HG03097 (cell line): ENCODE data around the gene REC8.

Source experiments
- ATAC-seq: cut with Tn5 transposase; IDR thresholded peaks from one replicate; pipeline ENCODE4 v1.9.1; 2021; ENCODE audit not compliant: unreplicated experiment, low FRiP score

REC8 gene, protein sequence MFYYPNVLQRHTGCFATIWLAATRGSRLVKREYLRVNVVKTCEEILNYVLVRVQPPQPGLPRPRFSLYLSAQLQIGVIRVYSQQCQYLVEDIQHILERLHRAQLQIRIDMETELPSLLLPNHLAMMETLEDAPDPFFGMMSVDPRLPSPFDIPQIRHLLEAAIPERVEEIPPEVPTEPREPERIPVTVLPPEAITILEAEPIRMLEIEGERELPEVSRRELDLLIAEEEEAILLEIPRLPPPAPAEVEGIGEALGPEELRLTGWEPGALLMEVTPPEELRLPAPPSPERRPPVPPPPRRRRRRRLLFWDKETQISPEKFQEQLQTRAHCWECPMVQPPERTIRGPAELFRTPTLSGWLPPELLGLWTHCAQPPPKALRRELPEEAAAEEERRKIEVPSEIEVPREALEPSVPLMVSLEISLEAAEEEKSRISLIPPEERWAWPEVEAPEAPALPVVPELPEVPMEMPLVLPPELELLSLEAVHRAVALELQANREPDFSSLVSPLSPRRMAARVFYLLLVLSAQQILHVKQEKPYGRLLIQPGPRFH

DNA sequence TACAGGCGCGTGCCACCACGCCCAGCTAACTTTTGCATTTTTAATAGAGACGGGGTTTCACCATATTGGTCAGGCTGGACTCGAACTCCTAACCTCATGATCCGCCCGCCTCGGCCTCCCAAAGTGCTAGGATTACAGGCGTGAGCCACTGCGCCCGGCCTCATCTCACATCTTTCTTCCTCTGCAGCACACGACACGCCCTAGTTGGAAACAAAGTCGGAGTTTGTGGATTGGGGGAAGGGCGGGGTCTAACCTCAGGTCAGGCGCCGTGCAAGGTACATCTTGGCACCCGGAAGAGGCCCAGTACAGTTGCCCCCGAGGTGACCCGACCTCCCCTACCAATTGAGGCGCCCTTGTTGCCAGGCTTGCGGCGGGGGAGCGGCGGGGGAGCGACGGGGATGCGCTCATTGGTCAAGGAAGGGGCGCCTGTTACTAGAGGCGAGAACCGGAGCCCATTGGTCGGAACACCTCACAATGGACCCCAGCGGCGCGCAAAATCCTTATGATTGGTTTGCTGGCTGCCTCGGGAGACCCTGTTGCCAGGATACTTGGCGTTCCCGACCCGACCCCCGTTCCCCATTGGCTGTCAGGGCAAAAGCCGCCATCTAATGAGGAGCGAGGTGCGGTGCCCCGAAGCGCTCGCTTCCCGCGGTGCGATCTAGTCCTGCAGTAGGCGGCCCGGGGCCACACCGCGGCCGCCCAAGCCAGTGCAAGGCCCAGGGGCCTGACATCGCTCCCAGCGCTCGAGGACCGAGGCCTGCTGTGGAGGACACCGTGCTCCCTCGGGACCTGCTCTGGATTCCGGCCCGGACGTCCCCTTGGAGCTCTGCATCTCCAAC lies at the start of gene REC8:
Gene REC8, plus strand, starts transcription at position 659 of the 839 bp plus-strand sequence. CDS start 473 bp downstream, outside the sequence.
- ATAC-seq, result peak; percentile 72

DNA sequence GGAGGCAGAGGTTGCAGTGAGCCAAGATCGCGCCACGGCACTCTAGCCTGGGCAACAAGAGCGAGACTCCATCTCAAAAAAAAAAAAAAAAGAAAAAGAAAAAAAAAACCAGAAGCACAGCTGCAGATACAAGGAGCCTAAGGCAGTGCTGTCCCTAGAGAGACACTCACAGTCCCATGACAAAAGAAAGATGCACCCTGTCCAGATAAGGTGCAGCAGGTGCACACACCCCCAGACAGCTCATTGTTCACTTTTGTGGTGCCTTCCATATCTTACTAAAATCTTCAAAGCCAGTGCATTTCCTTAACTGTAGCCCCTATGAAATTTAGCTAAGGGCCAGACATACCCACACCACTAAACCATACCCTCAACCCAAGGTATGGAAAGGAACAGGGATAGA lies 49.5 kb upstream of the REC8 start:
- no peak for ATAC-seq

- ATAC-seq, result no peak
Measured at GRCh38 chr14:24122898-24123297, 49.0 kb upstream of the REC8 start.

- no peak for ATAC-seq
Measured at GRCh38 chr14:24123424-24124417, 48.2 kb upstream of the REC8 start.

DNA sequence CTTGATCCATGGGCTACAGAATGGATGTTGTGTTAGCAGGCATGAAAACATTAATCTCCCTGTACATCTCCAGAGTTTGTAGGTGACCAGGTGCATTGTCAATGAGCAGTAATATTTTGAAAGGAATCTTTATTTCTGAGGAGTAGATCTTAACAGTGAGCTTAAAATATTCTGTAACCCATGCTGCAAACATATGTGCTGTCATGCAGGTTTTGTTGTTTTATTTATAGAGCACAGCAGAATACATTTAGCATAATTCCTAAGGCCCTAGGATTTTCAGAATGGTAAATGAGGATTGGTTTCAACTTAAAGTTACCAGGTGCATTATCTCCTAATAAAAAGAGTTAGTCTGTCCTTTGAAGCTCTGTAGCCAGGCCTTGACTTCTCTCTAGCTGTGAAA lies 44.9 kb upstream of the REC8 start:
- ATAC-seq, result no peak

DNA sequence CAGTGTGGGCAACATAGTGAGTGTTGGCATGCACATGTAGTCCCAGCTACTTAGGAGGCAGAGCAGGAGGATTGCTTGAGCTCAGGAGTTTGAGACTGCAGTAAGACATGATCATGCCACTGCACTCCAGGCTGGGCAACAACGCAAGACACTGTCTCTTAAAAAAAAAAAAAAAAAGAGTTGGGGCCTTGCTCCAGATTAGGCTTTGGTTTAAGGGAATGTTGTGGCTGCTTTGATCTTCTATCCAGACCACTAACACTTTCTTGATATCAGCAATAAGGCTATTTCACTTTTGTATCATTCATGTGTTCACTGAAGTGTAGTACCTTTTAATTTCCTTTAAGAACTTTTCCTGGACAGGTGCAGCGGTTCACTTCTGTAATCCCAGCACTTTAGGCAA lies 44.2 kb upstream of the REC8 start:
- no peak for ATAC-seq

DNA sequence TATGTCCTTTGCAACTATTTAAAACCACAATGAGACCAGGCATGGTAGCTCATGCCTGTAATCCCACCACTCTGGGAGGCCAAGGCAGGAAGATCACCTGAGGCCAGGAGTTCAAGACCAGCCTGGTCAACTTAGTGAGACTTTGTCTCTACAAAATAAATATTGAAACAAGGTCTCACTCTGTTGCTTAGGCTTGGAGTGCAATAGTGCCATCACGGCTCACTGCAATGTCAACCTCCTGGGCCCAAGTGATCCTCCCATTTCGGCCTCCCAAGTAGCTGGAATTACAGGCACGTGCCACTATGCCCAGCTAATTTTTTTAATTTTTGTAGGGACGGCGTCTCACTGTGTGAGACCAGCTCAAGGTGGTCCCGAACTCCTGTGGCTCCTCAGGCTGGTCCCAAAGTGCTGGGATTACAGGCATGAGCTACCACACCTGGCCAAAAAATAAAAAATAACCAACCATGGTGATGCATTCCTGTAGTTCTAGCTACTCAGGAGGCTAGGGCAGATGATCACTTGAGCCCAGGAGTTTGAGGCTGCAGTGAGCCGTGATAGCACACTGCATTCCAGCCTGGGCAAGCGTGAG lies 42.4 kb upstream of the REC8 start:
- ATAC-seq, result no peak

DNA sequence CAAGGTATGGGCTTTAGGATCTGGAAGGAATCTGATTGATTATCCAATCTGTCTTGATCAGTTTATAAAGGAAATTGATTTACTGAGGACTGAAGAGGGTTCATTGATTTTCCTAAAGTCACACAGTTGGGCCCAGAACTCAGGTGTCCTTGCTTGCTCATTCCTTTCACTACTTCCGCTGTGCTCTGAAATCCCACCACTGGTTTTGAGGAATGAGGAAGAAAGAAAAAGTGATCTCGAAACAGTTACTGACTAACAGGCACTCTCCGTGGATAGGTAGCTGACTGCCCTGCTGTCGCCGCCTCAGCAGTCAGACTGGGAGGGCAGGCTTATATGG lies 41.5 kb upstream of the REC8 start, which contains the start of gene FITM1:
Gene FITM1, plus strand, starts transcription at position 280 of the 337 bp plus-strand sequence. CDS start 905 bp downstream, outside the sequence.
- no peak for ATAC-seq

GRCh38 chr14:24130717-24131548 lies 40.9 kb upstream of the REC8 start:
- no peak for ATAC-seq

DNA sequence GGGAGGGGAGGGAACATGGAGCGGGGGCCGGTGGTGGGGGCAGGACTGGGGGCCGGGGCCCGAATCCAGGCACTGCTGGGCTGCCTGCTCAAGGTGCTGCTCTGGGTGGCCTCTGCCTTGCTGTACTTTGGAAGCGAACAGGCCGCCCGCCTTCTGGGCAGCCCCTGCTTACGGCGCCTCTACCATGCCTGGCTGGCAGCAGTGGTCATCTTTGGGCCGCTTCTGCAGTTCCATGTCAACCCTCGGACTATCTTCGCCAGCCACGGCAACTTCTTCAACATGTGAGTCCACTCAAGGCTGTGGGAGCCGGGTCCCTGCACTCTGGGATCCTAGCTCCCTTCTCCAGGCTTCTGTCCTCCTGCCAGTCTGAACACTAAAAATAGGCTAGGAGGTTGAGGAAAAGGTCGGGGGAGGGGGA lies 40.3 kb upstream of the REC8 start:
- ATAC-seq, result no peak

DNA sequence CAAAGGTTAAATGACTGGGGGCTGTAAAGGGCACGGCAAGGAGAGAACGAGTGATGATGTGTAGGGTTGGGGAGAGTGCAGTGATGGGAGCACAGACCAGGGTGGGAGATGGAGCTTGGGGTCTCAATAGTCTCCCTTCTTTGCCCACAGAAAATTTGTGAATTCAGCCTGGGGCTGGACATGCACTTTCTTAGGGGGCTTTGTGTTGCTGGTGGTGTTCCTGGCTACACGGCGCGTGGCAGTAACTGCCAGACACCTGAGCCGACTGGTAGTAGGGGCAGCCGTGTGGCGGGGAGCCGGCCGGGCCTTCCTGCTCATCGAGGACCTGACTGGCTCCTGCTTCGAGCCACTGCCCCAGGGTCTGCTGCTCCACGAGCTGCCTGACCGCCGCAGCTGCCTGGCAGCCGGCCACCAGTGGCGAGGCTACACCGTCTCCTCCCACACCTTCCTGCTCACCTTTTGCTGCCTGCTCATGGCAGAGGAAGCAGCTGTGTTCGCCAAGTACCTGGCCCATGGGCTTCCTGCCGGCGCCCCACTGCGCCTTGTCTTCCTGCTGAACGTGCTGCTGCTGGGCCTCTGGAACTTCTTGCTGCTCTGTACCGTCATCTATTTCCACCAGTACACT lies 39.7 kb upstream of the REC8 start:
- no peak for ATAC-seq

DNA sequence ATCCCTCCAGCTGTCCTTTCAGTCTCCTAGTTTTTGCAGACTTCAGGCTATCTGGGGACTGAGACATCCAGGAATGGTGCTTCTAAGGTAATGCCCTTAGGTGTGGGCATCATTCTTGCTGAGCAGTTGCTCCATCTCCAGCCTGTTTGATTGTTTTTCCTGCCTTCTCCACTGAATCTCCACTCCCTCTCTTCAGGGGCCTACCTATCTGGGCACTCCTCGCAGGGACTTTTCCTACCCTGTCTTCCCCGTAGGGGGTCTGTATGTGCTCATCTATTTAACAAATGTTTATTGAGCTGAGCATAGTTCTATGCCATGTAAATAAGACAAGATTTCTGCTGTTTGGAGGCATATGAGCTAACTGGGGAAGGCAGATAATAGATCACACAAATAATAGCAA lies 38.9 kb upstream of the REC8 start:
- no peak for ATAC-seq

- ATAC-seq, result no peak
Measured at GRCh38 chr14:24133735-24134134, 38.1 kb upstream of the REC8 start.

- peak; percentile 9 for ATAC-seq
Measured at GRCh38 chr14:24135584-24135833, 36.4 kb upstream of the REC8 start.

DNA sequence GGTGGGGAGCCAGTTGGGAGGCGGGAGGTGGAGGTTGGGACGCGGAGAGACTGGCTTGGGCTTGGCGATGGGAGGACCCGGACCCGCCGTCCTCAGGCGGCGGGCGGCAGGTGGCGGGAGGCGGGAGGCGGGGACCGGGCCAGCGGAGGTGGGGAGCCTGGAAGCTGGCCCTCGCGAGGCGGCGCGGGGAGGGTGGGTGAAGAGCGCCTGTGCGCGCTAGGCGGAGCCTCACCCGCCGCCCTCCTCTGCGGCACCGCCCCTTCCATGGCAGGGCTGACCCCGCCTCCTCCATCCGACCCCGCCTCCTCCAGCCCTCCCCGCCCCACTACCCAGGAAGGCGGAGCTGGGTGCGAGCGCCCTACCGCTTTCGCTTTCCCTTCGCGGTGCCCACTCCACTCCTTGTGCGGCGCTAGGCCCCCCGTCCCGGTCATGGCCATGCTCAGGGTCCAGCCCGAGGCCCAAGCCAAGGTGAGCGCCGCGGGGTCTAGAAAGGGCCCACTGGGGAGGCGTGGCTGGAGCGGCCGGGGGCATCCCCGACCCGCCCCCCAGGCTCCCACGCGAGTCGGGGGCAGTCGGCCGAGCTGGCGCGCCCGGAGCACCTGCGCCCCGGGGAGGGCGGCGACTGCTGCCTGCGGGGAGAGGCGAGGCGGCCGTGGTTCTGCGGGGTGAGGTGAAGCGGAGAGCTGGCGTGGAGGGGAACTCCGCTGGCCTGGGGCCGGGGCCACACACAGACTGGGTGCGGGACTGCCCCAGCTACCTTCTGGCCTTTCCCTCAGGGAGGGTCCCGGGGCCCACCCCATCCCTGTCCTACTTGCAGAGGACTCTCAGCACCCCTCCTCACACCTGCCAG lies 35.8 kb upstream of the REC8 start, which contains the start of gene PSME1:
Gene PSME1, plus strand, starts transcription at position 361 of the 850 bp plus-strand sequence. Its CDS starts 69 bp downstream, at position 430.
- peak; percentile 74 for ATAC-seq

GRCh38 chr14:24136684-24137528 lies 35.0 kb upstream of the REC8 start:
- ATAC-seq, result no peak
